CD4-positive, alpha-beta T cell treated with Interleukin-17A for 1 hour (primary cell): ENCODE results near the gene SLC5A2.
"Not testable (repeated sequence)": the region's sequence is repeated elsewhere in the genome, so short reads cannot be mapped to it uniquely, and the experiment has no call there.

Experiments used
- DNase-seq: peaks from one replicate; pipeline ENCODE4 v3.0.0-alpha.2; 2020

SLC5A2 gene

GRCh38 chr16:31532120-31532519 is 49.2 kb downstream of the SLC5A2 start:
- DNase-seq: no peak

GRCh38 chr16:31532896-31533295 is 50.0 kb downstream of the SLC5A2 start:
- no peak for DNase-seq

GRCh38 chr16:31535737-31536136 is 52.8 kb downstream of the SLC5A2 start:
- DNase-seq: no peak

- DNase-seq: no peak
Observed at GRCh38 chr16:31536804-31537361, 54.0 kb downstream of the SLC5A2 start.

GRCh38 chr16:31537362-31538242 is 54.7 kb downstream of the SLC5A2 start:
- DNase-seq: no peak

GRCh38 chr16:31538243-31538598 is 55.3 kb downstream of the SLC5A2 start:
- DNase-seq: not testable (repeated sequence)

GRCh38 chr16:31539762-31540161 is 56.8 kb downstream of the SLC5A2 start:
- not testable (repeated sequence) for DNase-seq
